SJSA1 (cell line): ENCODE measurements around the gene MOB3B. TPM values are rescaled to one million over a fixed set of nuclear protein-coding genes. Genes with fewer than 3 reads are reported as not detected.
A peak's percentile ranks its signal among the peaks of the same experiment; 100 is the strongest.

ENCODE experiments used
- DNase-seq, 2 experiments: peaks; one replicate each; pipeline ENCODE4 v3.0.0-alpha.2; 2015 to 2020; ENCODE audit warnings: low spot score in 2 of 2, low read depth in 1 of 2
- H3K27ac ChIP-seq: fragments of 250-450 bp; sonication (Bioruptor Pico); 2 replicates; pipeline ENCODE4 v1.5.1; 2020; ENCODE audit warnings: mild to moderate bottlenecking, moderate library complexity
- H3K27me3 ChIP-seq: fragments of 250-450 bp; sonication (Bioruptor Pico); replicated peaks from 2 replicates; pipeline ENCODE4 v1.5.1; 2020; ENCODE audit warnings: mild to moderate bottlenecking, moderate library complexity
- H3K36me3 ChIP-seq: fragments of 250-450 bp; sonication (Bioruptor Pico); 2 replicates; pipeline ENCODE4 v1.5.1; 2020; ENCODE audit warnings: mild to moderate bottlenecking
- H3K4me1 ChIP-seq: fragments of 250-450 bp; sonication (Bioruptor Pico); replicated peaks from 2 replicates; pipeline ENCODE4 v1.6.1; 2021; ENCODE audit warnings: mild to moderate bottlenecking
- H3K4me3 ChIP-seq: fragments of 250-450 bp; sonication (Bioruptor Pico); 2 replicates; pipeline ENCODE4 v1.5.1; 2020; ENCODE audit warnings: mild to moderate bottlenecking
- H3K9me3 ChIP-seq: fragments of 250-450 bp; sonication (Bioruptor Pico); replicated peaks from 2 replicates; pipeline ENCODE4 v1.5.1; 2020; ENCODE audit warnings: mild to moderate bottlenecking
- total RNA-seq: library from RNA; depleted of rRNA; stranded (reverse); fragments of >200 nt; shearing (Covaris generic); gene quantifications from 2 replicates; pipeline ENCODE4 v1.2.3, GENCODE V29; 2014; rRNA removed

MOB3B gene
- total RNA-seq = not detected in 2 replicates

DNA sequence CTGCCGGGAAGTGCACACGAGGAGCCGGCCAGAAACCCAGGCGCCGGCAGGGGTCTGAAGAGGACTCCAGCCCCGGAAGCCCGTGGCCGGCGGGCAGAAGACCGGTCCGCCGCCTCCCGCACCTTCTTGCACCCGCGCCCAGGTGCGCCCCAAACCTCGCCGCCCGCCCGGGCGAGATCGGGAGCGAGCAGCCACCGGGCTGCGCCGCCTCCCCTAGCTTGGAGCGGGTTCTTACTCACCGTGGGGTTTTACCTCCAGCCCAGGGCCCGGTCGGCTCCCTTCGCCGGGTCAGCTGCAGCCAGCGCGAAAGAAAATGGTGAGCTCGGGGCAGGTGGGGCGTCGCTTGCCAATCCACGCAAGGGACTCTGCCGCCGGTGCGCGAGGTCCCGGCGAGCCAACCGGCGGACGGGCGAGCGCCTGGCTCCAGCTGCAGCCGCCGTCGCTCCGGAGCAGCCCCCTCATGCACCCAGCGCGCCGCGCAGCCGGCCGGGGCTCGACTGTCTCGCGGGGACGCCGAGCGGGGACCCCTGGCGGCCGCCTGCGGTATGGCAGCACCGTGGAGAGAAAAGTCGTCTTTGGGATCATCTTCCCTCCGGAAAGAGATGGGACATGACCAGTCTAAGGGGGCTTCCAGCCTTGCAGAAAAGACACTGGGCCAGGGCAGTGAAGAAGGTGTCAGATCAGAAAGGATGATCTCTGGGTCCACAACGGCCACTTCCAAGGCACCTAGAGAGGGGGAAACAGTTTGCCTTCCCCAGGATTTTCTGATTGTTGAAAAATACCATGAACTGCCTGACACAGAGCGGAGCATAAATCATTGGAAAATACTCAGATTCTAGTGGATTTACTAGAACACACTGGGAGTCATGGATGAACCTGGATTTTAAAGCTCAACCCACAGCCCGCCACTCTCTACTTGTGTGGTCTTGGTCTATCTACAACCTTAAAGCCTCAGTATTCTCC is at the start of gene MOB3B:
Gene MOB3B (minus strand): TSS at position 499 of the 963 bp plus-strand sequence. CDS start 74,264 bp downstream, outside the sequence.
- Histone ChIP-seq H3K27ac (no peak within 1 kb of the TSS), H3K4me3 (peak within 1 kb of the TSS; percentile 35), H3K36me3 (no peaks in the 10 kb centered on the region), H3K4me1 (peaks cover 7% of the 10 kb centered on the region; the same call in 1 of the 2 replicates), H3K9me3 (no peaks in the 10 kb centered on the region), H3K27me3 (0 out of 2 replicates have a peak, but pooled peaks cover 3% of the 10 kb centered on the region)
- DNase-seq = peak; percentile 42 to 54

DNA sequence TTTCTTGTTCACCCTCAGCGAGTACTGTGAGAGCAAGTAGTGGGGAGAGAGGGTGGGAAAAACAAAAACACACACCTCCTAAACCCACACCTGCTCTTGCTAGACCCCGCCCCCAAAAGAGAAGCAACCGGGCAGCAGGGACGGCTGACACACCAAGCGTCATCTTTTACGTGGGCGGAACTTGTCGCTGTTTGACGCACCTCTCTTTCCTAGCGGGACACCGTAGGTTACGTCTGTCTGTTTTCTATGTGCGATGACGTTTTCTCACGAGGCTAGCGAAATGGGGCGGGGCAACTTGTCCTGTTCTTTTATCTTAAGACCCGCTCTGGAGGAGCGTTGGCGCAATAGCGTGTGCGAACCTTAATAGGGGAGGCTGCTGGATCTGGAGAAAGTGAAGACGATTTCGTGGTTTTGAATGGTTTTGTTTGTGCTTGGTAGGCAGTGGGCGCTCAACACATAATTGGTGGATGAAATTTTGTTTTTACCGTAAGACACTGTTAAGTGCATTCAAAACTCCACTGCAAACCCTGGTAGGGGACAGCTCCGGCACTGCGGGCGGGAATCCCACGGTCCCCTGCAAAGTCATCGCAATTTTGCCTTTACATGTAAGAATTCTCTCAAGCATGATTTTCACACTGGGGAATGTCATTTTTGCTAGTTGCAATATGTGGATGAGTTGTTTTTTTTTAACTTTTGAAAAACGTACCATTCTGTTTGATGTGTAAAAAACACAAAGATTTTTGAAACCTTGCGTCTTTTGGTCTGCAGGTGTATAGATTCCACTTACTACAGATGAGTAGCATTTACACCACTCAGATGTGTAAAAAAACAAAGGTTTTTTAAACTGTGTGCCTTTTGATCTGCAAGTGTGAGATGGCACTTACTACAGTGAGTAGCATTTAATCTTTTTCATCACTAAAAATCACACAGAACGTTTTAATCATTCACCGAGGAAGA is 44.3 kb upstream of the MOB3B start:
- Histone ChIP-seq H3K27me3 (no peaks in the 10 kb centered on the region), H3K27ac (no peak overlapping the region; the same call in 1 of the 2 replicates), H3K9me3 (no peaks in the 10 kb centered on the region), H3K4me1 (peaks cover 3% of the 10 kb centered on the region), H3K4me3 (peak overlapping the region; percentile 63), H3K36me3 (no peaks in the 10 kb centered on the region)
- DNase-seq = peak; percentile 87 to 91

DNA sequence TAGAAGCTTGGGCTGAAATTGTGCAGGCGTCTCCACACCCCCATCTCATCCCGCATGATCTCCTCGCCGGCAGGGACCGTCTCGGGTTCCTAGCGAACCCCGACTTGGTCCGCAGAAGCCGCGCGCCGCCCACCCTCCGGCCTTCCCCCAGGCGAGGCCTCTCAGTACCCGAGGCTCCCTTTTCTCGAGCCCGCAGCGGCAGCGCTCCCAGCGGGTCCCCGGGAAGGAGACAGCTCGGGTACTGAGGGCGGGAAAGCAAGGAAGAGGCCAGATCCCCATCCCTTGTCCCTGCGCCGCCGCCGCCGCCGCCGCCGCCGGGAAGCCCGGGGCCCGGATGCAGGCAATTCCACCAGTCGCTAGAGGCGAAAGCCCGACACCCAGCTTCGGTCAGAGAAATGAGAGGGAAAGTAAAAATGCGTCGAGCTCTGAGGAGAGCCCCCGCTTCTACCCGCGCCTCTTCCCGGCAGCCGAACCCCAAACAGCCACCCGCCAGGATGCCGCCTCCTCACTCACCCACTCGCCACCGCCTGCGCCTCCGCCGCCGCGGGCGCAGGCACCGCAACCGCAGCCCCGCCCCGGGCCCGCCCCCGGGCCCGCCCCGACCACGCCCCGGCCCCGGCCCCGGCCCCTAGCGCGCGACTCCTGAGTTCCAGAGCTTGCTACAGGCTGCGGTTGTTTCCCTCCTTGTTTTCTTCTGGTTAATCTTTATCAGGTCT is 43.5 kb upstream of the MOB3B start, which contains the start of gene C9orf72:
Gene C9orf72 (minus strand): TSS at position 564 of the 716 bp plus-strand sequence. CDS start 6,361 bp downstream, outside the sequence.
- no peaks in the 10 kb centered on the region for H3K36me3 ChIP-seq
- peaks cover 3% of the 10 kb centered on the region for H3K4me1 ChIP-seq
- H3K27me3 ChIP-seq = no peaks in the 10 kb centered on the region
- H3K9me3 ChIP-seq = no peaks in the 10 kb centered on the region
- peak within 1 kb of the TSS; percentile 64 for H3K27ac ChIP-seq
- DNase-seq = peak; percentile 59 to 65
- peak within 1 kb of the TSS; percentile 63 for H3K4me3 ChIP-seq

DNA sequence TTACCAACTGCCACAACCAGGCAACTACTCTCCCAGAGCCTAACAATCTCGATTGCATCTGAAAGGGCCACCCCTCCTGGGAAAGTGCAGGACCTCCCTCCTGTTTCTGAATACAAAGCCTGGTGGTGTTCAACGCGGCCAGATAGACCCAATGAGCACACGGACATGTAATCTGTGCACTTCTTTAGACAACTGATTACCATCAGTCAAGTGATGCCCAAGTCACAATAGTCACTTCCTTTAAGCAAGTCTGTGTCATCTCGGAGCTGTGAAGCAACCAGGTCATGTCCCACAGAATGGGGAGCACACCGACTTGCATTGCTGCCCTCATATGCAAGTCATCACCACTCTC is 42.9 kb upstream of the MOB3B start:
- peak overlapping the region; percentile 63 for H3K4me3 ChIP-seq
- H3K9me3 ChIP-seq = no peaks in the 10 kb centered on the region
- H3K27me3 ChIP-seq = no peaks in the 10 kb centered on the region
- peak in 1 of 2 experiments; percentile 23 for DNase-seq
- no peaks in the 10 kb centered on the region for H3K36me3 ChIP-seq
- peaks cover 3% of the 10 kb centered on the region for H3K4me1 ChIP-seq
- H3K27ac ChIP-seq = peak overlapping the region; percentile 64; the same call in 1 of the 2 replicates

DNA sequence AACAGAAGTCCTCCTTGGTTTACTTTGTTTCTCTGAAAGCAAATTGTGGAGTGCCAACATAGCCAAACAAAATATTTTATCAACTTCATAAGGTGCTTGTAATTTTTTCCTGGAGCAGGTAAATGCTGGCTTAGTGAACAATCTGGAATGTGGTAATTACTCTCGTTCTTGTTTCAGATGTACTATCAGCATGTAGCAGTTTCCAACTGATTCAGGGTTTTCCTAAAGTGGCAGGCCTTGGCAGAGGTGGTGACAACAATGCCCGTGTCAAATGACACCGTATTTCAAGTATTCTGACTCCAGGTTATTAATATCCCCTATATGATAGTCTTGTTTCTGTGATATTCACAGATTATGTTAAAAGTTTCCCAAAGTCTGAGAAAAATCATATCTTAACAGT is 42.4 kb upstream of the MOB3B start:
- Histone ChIP-seq H3K27ac (no peak overlapping the region), H3K27me3 (no peaks in the 10 kb centered on the region), H3K9me3 (no peaks in the 10 kb centered on the region), H3K36me3 (no peaks in the 10 kb centered on the region), H3K4me1 (peaks cover 3% of the 10 kb centered on the region), H3K4me3 (no peak overlapping the region)
- no peak for DNase-seq

DNA sequence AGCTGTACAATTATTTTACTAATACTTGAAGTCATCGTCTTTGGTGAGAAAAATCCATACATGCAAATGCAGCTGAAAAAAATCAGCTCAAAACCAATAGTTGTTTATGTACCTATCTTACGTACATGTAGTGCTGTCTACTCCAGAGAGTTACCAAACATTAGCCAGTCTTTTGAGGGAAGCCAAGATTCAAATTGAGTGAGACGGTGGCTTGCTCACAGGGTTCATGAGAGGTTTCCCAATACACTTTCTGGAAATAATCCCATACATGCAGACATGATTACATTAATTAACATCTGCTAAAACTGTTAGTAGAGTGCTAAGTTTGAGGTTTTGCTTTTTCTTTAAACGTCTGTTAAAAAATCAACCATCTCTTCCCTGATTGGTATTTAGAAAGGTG is 41.4 kb upstream of the MOB3B start:
- Histone ChIP-seq H3K4me1 (peaks cover 3% of the 10 kb centered on the region), H3K36me3 (no peaks in the 10 kb centered on the region), H3K4me3 (no peak overlapping the region), H3K9me3 (no peaks in the 10 kb centered on the region), H3K27ac (no peak overlapping the region), H3K27me3 (no peaks in the 10 kb centered on the region)
- DNase-seq = no peak

DNA sequence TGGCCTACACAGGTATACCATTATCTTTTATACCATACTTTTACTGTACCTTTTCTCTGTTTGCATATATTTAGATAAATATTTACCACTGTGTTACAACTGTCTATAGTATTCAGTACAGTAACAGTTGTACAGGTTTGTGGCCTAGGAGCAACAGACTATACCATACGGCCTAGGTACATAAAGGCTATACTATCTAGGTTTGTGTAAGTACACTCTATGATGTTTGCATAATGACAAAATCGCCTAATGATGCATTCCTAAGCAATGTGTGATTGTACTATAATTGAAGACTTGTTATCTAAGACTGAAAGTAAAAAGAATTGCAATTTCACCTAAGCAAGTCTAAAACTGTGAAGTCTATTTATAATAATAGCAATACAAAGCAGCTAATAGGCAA is 39.8 kb upstream of the MOB3B start:
- Histone ChIP-seq H3K27me3 (no peaks in the 10 kb centered on the region), H3K36me3 (no peaks in the 10 kb centered on the region), H3K4me1 (peaks cover 3% of the 10 kb centered on the region), H3K27ac (no peak overlapping the region), H3K4me3 (no peak overlapping the region), H3K9me3 (no peaks in the 10 kb centered on the region)
- no peak for DNase-seq

DNA sequence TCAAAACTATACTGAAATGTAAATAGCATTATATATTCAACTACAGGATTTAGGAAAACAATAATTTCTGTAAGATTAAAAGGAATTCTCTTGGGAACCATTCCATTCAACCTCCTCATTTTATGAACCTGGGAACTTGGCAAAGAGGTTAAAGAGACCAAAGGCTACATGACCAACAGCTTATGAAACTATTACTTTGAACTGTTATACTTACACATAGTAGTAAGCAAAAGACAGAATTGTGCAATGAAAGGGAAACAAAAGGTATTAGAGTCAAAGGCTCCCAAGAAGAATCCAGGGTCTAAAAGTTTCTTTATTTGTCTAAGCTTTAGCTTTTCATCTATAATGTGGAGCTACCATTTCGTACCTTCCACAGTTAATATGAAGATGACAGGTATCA is 36.5 kb upstream of the MOB3B start:
- Histone ChIP-seq H3K27ac (no peak overlapping the region), H3K9me3 (no peaks in the 10 kb centered on the region), H3K36me3 (no peaks in the 10 kb centered on the region), H3K27me3 (no peaks in the 10 kb centered on the region), H3K4me3 (no peak overlapping the region), H3K4me1 (no peaks in the 10 kb centered on the region)
- DNase-seq = no peak

DNA sequence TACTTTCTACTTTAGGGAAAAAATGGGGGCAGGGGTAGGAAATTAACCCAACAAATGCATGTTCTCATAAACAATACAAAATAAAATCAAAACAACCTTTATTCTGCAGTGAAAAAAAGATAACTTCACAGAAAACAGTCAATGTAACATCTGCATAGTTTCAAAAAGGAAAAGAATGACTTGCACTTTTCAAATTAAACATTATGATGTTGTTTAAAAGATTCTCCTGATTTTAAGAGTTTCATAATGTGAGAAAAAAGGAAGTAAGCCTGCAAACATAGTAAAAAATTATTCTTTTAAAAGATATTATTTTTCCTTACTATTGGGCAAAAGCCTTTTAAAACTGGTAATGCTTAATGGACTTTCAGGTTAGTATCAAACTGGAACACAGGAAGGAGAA is 36.1 kb upstream of the MOB3B start:
- no peaks in the 10 kb centered on the region for H3K27me3 ChIP-seq
- no peaks in the 10 kb centered on the region for H3K9me3 ChIP-seq
- H3K4me1 ChIP-seq = no peaks in the 10 kb centered on the region
- no peak for DNase-seq
- no peak overlapping the region for H3K4me3 ChIP-seq
- H3K36me3 ChIP-seq = no peaks in the 10 kb centered on the region
- H3K27ac ChIP-seq = no peak overlapping the region

DNA sequence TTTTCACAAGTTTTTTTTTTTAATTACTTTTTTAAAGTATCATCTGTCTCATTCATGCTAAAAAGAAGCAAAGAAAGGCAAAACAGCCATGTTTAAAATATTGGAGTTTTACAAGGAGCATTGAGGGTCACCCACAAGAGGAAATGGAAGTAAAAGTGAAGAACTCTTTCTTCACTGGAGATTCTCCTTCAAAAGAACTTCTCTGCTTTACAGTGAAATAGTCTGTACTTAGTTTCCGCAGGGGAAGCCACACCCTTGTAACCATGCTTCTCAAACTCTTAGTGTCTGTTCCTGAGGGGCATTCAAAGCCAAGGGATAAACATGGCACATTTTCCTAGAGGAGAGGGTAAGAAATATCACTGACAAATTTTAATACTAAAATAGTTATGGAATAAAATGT is 35.1 kb upstream of the MOB3B start:
- H3K36me3 ChIP-seq = no peaks in the 10 kb centered on the region
- H3K9me3 ChIP-seq = no peaks in the 10 kb centered on the region
- no peak for DNase-seq
- H3K4me3 ChIP-seq = no peak overlapping the region
- no peaks in the 10 kb centered on the region for H3K27me3 ChIP-seq
- H3K27ac ChIP-seq = no peak overlapping the region
- H3K4me1 ChIP-seq = no peaks in the 10 kb centered on the region

DNA sequence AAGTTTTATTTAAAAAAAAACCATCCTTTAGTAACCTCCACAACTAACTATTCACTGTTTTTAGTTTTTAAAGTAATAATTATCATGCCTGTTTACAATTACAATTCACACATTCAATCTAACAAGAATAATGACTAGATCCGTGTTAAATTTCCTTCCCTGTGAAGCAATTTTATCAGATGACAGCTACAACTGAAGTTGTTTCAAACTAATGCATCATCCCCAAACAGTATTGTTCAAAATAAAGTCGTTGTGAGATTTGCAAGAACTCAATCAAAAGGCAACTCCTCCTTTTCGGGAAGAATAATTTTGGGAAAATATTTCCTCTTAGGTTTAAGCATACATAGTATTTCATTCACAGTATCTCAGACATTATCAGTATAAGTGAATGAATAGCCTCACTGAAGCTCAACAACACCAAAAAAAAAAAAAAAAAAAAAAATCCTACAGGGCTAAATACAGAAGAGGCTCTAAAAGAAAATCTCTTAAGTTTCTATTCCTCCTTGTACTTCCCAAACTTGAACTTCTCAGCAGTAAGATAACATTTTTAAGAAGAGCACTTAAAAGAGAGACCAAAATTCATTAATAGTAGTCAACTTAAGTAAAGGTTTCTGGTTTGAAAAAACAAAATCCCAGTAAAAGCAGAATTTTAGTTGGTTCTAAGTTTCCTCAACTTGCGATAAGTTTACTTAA is 34.3 kb upstream of the MOB3B start:
- H3K27ac ChIP-seq = no peak overlapping the region
- no peaks in the 10 kb centered on the region for H3K4me1 ChIP-seq
- no peak for DNase-seq
- no peaks in the 10 kb centered on the region for H3K36me3 ChIP-seq
- H3K27me3 ChIP-seq = no peaks in the 10 kb centered on the region
- no peaks in the 10 kb centered on the region for H3K9me3 ChIP-seq
- no peak overlapping the region for H3K4me3 ChIP-seq

DNA sequence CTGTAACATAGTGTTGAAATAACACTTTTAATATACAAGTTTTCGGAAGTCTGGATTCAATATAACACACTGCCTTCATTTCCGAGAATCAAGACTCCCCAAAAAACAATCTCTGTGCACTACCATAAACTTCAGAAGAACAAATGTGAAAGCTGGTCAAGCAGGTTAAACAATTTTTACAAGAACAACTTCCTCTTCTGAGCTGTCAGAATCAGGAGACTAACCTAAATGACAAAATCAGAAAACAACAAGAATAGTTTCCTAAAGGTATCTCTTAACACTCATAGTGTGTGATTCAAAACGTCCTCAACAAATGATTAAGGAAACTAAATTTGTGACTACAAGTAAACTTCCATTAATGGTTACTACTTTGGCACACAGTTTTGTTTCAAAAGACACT is 32.1 kb upstream of the MOB3B start:
- H3K4me1 ChIP-seq = no peaks in the 10 kb centered on the region
- DNase-seq = no peak
- no peak overlapping the region for H3K27ac ChIP-seq
- H3K4me3 ChIP-seq = no peak overlapping the region
- H3K27me3 ChIP-seq = no peaks in the 10 kb centered on the region
- no peaks in the 10 kb centered on the region for H3K36me3 ChIP-seq
- no peaks in the 10 kb centered on the region for H3K9me3 ChIP-seq

DNA sequence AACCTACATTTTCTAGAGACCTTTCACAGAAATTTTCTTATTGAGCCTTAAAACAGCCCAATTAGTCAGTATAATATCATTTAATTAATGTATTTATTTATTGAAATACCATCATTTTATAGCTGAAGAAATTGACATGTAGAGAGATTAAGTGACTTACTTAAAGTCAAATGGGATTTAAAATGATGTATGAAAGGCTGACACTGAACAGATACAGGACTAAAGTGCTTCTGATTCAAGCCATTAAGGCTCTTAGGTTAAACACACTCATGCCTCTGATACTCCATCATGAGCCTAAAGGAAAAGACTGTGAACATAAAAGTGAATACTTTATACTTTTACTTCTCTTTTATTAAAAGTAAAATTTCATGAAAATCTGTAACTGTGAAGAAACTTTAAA is 30.8 kb upstream of the MOB3B start:
- no peak for DNase-seq
- no peaks in the 10 kb centered on the region for H3K9me3 ChIP-seq
- no peaks in the 10 kb centered on the region for H3K36me3 ChIP-seq
- H3K4me3 ChIP-seq = no peak overlapping the region
- no peaks in the 10 kb centered on the region for H3K27me3 ChIP-seq
- H3K4me1 ChIP-seq = no peaks in the 10 kb centered on the region
- no peak overlapping the region for H3K27ac ChIP-seq
